H1 (cell line): Measurements from ENCODE around the gene DHRS7B. TPM values are rescaled to one million over a fixed set of nuclear protein-coding genes. Genes with fewer than 3 reads are reported as not detected.

Experiments
- CTCF ChIA-PET: fragments of 300-600 bp; sonication (Branson Sonifier 250); formaldehyde crosslinking; loops from one replicate; lab custom pipeline; 2021; ENCODE audit not compliant: partially characterized antibody; lab: Charles Lee
- POLR2A ChIA-PET: fragments of 300-600 bp; sonication (Branson Sonifier 250); formaldehyde crosslinking; loops from one replicate; lab custom pipeline; 2021; ENCODE audit warnings: inconsistent platforms; ENCODE audit not compliant: partially characterized antibody; lab: Charles Lee
- DNase-seq, 2 experiments: peaks; one replicate each; pipeline versions ENCODE4 v3.0.0 to v3.0.0-alpha.2; 2010 to 2022; ENCODE audit warnings: low spot score in 2 of 2, low read depth in 1 of 2, mixed read lengths in 1 of 2
- FAIRE-seq: peaks from 2 replicates; lab custom pipeline; 2011; peaks lifted over from hg19 to GRCh38; lab: Jason Lieb, UNC
- H2AFZ ChIP-seq: 2 replicates; pipeline ENCODE4 v1.8.1; 2012; ENCODE audit warnings: low read length, inconsistent platforms
- H2AK5ac ChIP-seq: 2 replicates; pipeline ENCODE4 v1.6.1; 2013; ENCODE audit warnings: low read depth, low read length
- H2BK120ac ChIP-seq: replicated peaks from 2 replicates; pipeline ENCODE3; 2013; ENCODE audit warnings: low read depth, low read length, inconsistent platforms
- H2BK12ac ChIP-seq: 2 replicates; pipeline ENCODE4 v1.6.1; 2013; ENCODE audit warnings: low read depth, low read length
- H2BK15ac ChIP-seq: 2 replicates; pipeline ENCODE4 v1.6.1; 2013; ENCODE audit warnings: low read length
- H2BK20ac ChIP-seq: 2 replicates; pipeline ENCODE4 v1.6.1; 2013; ENCODE audit warnings: low read length
- H2BK5ac ChIP-seq: 2 replicates; pipeline ENCODE4 v1.6.1; 2013; ENCODE audit warnings: low read depth, low read length
- H3K14ac ChIP-seq: 2 replicates; pipeline ENCODE4 v1.6.1; 2013; ENCODE audit warnings: inconsistent platforms; ENCODE audit not compliant: insufficient read length
- H3K18ac ChIP-seq: 2 replicates; pipeline ENCODE4 v1.6.1; 2013; ENCODE audit warnings: low read length; ENCODE audit errors: extremely low read depth
- H3K23ac ChIP-seq: 2 replicates; pipeline ENCODE4 v1.6.1; 2013; ENCODE audit warnings: inconsistent platforms; ENCODE audit not compliant: insufficient read length
- H3K23me2 ChIP-seq: 2 replicates; pipeline ENCODE4 v1.6.1; 2013; ENCODE audit warnings: low read depth, low read length
- H3K27ac ChIP-seq: 2 replicates; pipeline ENCODE4 v1.6.1; 2011; ENCODE audit warnings: low read depth, low read length, inconsistent platforms
- H3K27me3 ChIP-seq, 4 experiments: replicated peaks in 1 of 4; 1 replicate in 1 of 4; 2 replicates in 3 of 4; pipeline versions ENCODE4 v1.6.1 to v1.8.1; 2011 to 2013; ENCODE audit warnings: low read length in 3 of 4, mild to moderate bottlenecking in 3 of 4, inconsistent platforms in 2 of 4, mixed read lengths in 2 of 4, moderate library complexity in 1 of 4; ENCODE audit not compliant: control insufficient read depth in 3 of 4, insufficient read depth in 3 of 4; ENCODE audit errors: extremely low read depth in 1 of 4
- H3K36me3 ChIP-seq, 4 experiments: 2 replicates each; pipeline versions ENCODE4 v1.6.1 to v1.8.1; 2011 to 2013; ENCODE audit warnings: mild to moderate bottlenecking in 4 of 4, low read length in 3 of 4, moderate library complexity in 2 of 4, control low read depth in 1 of 4, inconsistent platforms in 1 of 4; ENCODE audit not compliant: insufficient read depth in 4 of 4, control insufficient read depth in 2 of 4
- H3K4ac ChIP-seq: replicated peaks from 2 replicates; pipeline ENCODE3; 2013; ENCODE audit warnings: low read length, low read depth, mixed read lengths, inconsistent platforms; ENCODE audit not compliant: insufficient read length
- H3K4me1 ChIP-seq, 4 experiments: replicated peaks in 1 of 4; 1 replicate in 1 of 4; 2 replicates in 3 of 4; pipeline versions ENCODE4 v1.6.1 to v1.8.1; 2011 to 2013; ENCODE audit warnings: low read length in 3 of 4, inconsistent platforms in 2 of 4, mixed read lengths in 1 of 4; ENCODE audit not compliant: insufficient read depth in 4 of 4, control insufficient read depth in 3 of 4
- H3K4me2 ChIP-seq, 2 experiments: 2 replicates each; pipeline versions ENCODE4 v1.6.1 to v1.8.1; 2011 to 2013; ENCODE audit warnings: low read depth in 2 of 2, low read length in 2 of 2, control low read depth in 1 of 2, inconsistent platforms in 1 of 2, mild to moderate bottlenecking in 1 of 2; ENCODE audit not compliant: insufficient read depth in 1 of 2
- H3K4me3 ChIP-seq, 4 experiments: fragments of 200-600, 300-600 bp in 1 of 4; sonication (generic), shearing (Covaris generic), sonication (Bioruptor Twin) in 1 of 4; 2 replicates each; pipeline versions ENCODE4 v1.5.1 to v1.8.1; 2011 to 2016; ENCODE audit warnings: low read length in 4 of 4, low read depth in 3 of 4, control low read depth in 2 of 4, inconsistent platforms in 2 of 4, mild to moderate bottlenecking in 2 of 4, mixed read lengths in 1 of 4, moderate library complexity in 1 of 4; ENCODE audit not compliant: insufficient read depth in 2 of 4; ENCODE audit errors: extremely low read depth in 1 of 4
- H3K56ac ChIP-seq: replicated peaks from 2 replicates; pipeline ENCODE3; 2013; ENCODE audit warnings: low read depth, mild to moderate bottlenecking, mixed read lengths, low read length, inconsistent platforms; ENCODE audit not compliant: insufficient read length
- H3K79me1 ChIP-seq: 2 replicates; pipeline ENCODE4 v1.6.1; 2013; ENCODE audit warnings: low read depth, low read length, control low read depth
- H3K79me2 ChIP-seq, 2 experiments: 2 replicates each; pipeline versions ENCODE4 v1.6.1 to v1.8.1; 2012 to 2013; ENCODE audit warnings: low read length in 2 of 2, mild to moderate bottlenecking in 2 of 2, inconsistent platforms in 1 of 2; ENCODE audit not compliant: insufficient read depth in 2 of 2, control insufficient read depth in 1 of 2
- H3K9ac ChIP-seq, 4 experiments: replicated peaks in 1 of 4; 1 replicate in 1 of 4; 2 replicates in 3 of 4; pipeline versions ENCODE4 v1.6.1 to v1.8.1; 2011 to 2013; ENCODE audit warnings: low read depth in 3 of 4, low read length in 3 of 4, control low read depth in 2 of 4, mild to moderate bottlenecking in 2 of 4, moderate library complexity in 2 of 4, inconsistent platforms in 1 of 4; ENCODE audit errors: extremely low read depth in 1 of 4
- H3K9me3 ChIP-seq, 2 experiments: 2 replicates each; pipeline versions ENCODE4 v1.6.1 to v1.8.1; 2012 to 2013; ENCODE audit warnings: mild to moderate bottlenecking in 2 of 2, moderate library complexity in 2 of 2, control low read depth in 1 of 2, inconsistent platforms in 1 of 2, low read depth in 1 of 2, low read length in 1 of 2, mixed read lengths in 1 of 2; ENCODE audit not compliant: insufficient read depth in 2 of 2
- H4K20me1 ChIP-seq, 2 experiments: replicated peaks in 1 of 2; 2 replicates each; pipeline versions ENCODE3 to v1.8.1; 2011 to 2013; ENCODE audit warnings: inconsistent platforms in 2 of 2, low read length in 2 of 2, mild to moderate bottlenecking in 1 of 2; ENCODE audit not compliant: insufficient read depth in 2 of 2, control insufficient read depth in 1 of 2
- H4K5ac ChIP-seq: 2 replicates; pipeline ENCODE4 v1.6.1; 2013; ENCODE audit warnings: low read length, low read depth, mixed read lengths, inconsistent platforms; ENCODE audit not compliant: insufficient read length
- H4K8ac ChIP-seq: 2 replicates; pipeline ENCODE4 v1.8.0; 2013; ENCODE audit warnings: mild to moderate bottlenecking, moderate library complexity, low read length, inconsistent platforms; ENCODE audit not compliant: insufficient read depth; ENCODE audit errors: extremely low read depth
- H4K91ac ChIP-seq: replicated peaks from 2 replicates; pipeline ENCODE3; 2013; ENCODE audit warnings: low read length, mixed read lengths, inconsistent platforms; ENCODE audit not compliant: insufficient read length
- ASH2L ChIP-seq: fragments of 200-600, 300-600 bp; sonication (generic); IDR thresholded peaks from one replicate; pipeline ENCODE4 v1.7.1; 2017; ENCODE audit warnings: low read length
- CEBPB ChIP-seq: IDR thresholded peaks from 2 replicates; pipeline ENCODE4 v1.6.1; 2012; ENCODE audit warnings: low read depth, low read length
- GTF2F1 ChIP-seq: IDR thresholded peaks from 2 replicates; pipeline ENCODE4 v1.6.1; 2012; ENCODE audit warnings: low read depth, low read length, improper control_type of control experiment, borderline replicate concordance
- SIN3A ChIP-seq, 2 experiments: IDR thresholded peaks in 1 of 2; conservative IDR thresholded peaks in 1 of 2; 2 replicates each; pipeline ENCODE4 v1.6.1; 2011 to 2012; ENCODE audit warnings: low read length in 2 of 2, improper control_type of control experiment in 1 of 2, low read depth in 1 of 2, mild to moderate bottlenecking in 1 of 2
- SP4 ChIP-seq: IDR thresholded peaks from 2 replicates; pipeline ENCODE4 v1.6.1; 2012; ENCODE audit warnings: low read length, inconsistent platforms
- SUZ12 ChIP-seq: fragments of 200-600 bp; sonication (generic); IDR thresholded peaks from 2 replicates; pipeline ENCODE4 v1.6.1; 2012; ENCODE audit warnings: mild to moderate bottlenecking, inconsistent platforms, low read length, moderate library complexity, mixed read lengths
- TAF1 ChIP-seq: IDR thresholded peaks from 2 replicates; pipeline ENCODE4 v1.6.1; 2011; ENCODE audit warnings: mild to moderate bottlenecking, low read depth, low read length
- TBP ChIP-seq: IDR thresholded peaks from 2 replicates; pipeline ENCODE4 v1.6.1; 2011; ENCODE audit warnings: low read depth, low read length, improper control_type of control experiment
- ZNF274 ChIP-seq: IDR thresholded peaks from 2 replicates; pipeline ENCODE4 v1.7.0; 2012; ENCODE audit warnings: low read length, borderline replicate concordance; ENCODE audit errors: extremely low read depth
- WGBS, 2 experiments: shearing (Covaris generic) in 1 of 2; methylation state at CpG; one replicate each; pipeline versions ENCODE4 v1.1.6 to v1.1.7; 2013 to 2015; ENCODE audit warnings: low lambda C conversion rate in 2 of 2, mixed read lengths in 2 of 2, inconsistent platforms in 1 of 2, low coverage in 1 of 2, missing lambda C conversion rate in 1 of 2; ENCODE audit not compliant: insufficient replicate concordance in 2 of 2, insufficient coverage in 1 of 2, insufficient read length in 1 of 2; ENCODE audit errors: extremely low coverage in 1 of 2, missing lambda C conversion rate in 1 of 2; 5-methylcytosine and 5-hydroxymethylcytosine counted together
- polyA plus RNA-seq, 7 experiments: library from polyadenylated mRNA; depleted of rRNA in 3 of 7; stranded (reverse) in 5 of 7; unstranded in 2 of 7; fragments of >200 nt in 5 of 7; fragments of 200-250 nt in 2 of 7; gene quantifications; 1 replicate in 5 of 7; 2 replicates in 1 of 7; 4 replicates in 1 of 7; pipeline versions ENCODE4 v1.2.1 to v1.2.3, GENCODE V29; 2011 to 2013; ENCODE audit warnings: missing spikeins in 2 of 7, mixed read lengths in 2 of 7
- total RNA-seq: library from RNA; stranded (reverse); fragmentation: NEBNext Ultra II Directional; extraction: Animal tissue kit (Norgen Biotek cat#: 25700); gene quantifications from 2 replicates; pipeline ENCODE4 v1.2.1, GENCODE V29; 2021
- TF ChIP-seq, protein P1 (sequence below): IDR thresholded peaks from 2 replicates; pipeline ENCODE4 v1.6.1; 2011; ENCODE audit warnings: low read length, improper control_type of control experiment

Gene DHRS7B
- total and polyA plus RNA-seq, 2 of the 8 experiments (the other 6 are each of a cell fraction or from before 2014, with no cell fraction given) = 11.0 to 27.9 TPM

DNA sequence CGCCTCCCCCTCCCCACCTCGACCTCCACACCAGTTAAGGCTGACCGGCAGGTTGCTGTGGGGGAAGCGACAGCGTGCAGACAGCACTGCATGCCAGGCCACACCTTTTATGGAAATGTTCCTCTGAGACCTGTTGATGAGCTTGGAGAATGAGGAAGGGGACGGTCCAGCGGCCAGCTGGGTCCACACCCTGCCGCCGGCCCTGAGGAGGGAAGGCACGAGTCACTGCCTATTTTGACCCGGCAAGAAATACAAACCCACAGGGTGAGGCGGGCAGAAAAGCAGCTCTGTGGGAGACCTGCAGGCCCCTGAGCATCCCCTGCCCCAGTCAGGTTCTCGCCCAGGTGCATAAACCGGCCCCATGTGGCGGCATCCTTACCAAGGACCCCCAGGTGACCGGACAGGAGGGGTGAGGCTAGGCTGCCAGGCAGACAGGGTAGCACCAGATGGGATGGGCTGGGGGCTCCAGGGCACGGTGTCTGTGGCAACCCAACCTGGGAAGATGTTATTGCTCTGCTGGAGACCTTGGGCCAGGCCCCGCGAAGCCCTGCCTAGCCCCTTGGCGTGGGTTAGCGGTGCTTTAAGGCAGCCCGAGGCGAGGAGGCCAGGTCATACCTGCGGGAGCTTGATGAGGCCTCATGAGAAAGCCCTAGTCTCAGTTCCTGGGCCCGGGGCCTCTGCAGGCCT is 113.7 kb downstream of the DHRS7B start:
- Histone ChIP-seq H3K27me3 (no peaks in the 10 kb centered on the region), H3K56ac (no peak overlapping the region), H3K14ac (no peak overlapping the region), H3K79me2 (no peaks in the 10 kb centered on the region), H3K23me2 (peaks cover 9% of the 10 kb centered on the region; the same call in 1 of the 2 replicates), H2AFZ (no peak overlapping the region), H2BK12ac (peak overlapping the region; percentile 45; the same call in 1 of the 2 replicates), H4K8ac (peak overlapping the region; percentile 69), H4K91ac (peak overlapping the region; percentile 78), H3K4ac (peak overlapping the region; percentile 17), H2BK15ac (peak overlapping the region; percentile 19; the same call in 1 of the 2 replicates), H3K27ac (peak overlapping the region; percentile 8; the same call in 1 of the 2 replicates), H3K9me3 (no peaks in the 10 kb centered on the region), H4K20me1 (peaks cover 0 to 7% of the 10 kb centered on the region in 2 experiments), H4K5ac (peak overlapping the region; percentile 13), H2AK5ac (0 out of 2 replicates have a peak overlapping the region, but pooled peaks have one; percentile 29), H3K79me1 (peaks cover under 1% of the 10 kb centered on the region), H3K18ac (peak overlapping the region; percentile 90), H3K23ac (no peak overlapping the region), H2BK20ac (no peak overlapping the region), H3K4me3 (no peak overlapping the region), H3K9ac (no peak overlapping the region), H2BK5ac (peak overlapping the region; percentile 78; the same call in 1 of the 2 replicates), H3K4me1 (peaks cover 3 to 18% (median 11%) of the 10 kb centered on the region in 4 experiments), H3K36me3 (no peaks in the 10 kb centered on the region), H3K4me2 (peak overlapping the region; percentile 12 to 29; a peak in 2 of 4 replicates), H2BK120ac (no peak overlapping the region)
- no peak for FAIRE-seq
- DNase-seq = no peak
- 78% methylated on average over 21 of the region's 25 CpGs; no CpG with 5 or more reads in 1 of the 2 experiments for WGBS, 2 experiments
- ChIA-PET CTCF (interaction anchor here (0.6 to 6.0 kb wide), 24 partner anchors 9 to 214 kb away, joined by 3 to 42 read pairs (median 4); no protein-coding TSS in a partner anchor), POLR2A (interaction anchor here (0.9 to 2.7 kb wide), 9 partner anchors 9 to 198 kb away, joined by 3 to 9 read pairs (median 4); partner anchors contain the start of genes DHRS7B, TMEM11 and USP22)
- TF ChIP-seq SIN3A (conservative IDR thresholded peaks at IDR 0.05 in 1 of 2, IDR thresholded peaks at IDR 0.05 in 1 of 2; ENCODE audit: low read depth in 1 of 2, low read length in 2 of 2) (no peak), TBP (no peak), SP4 (no peak), ZNF274 (no peak), GTF2F1 (no peak), CEBPB (no peak), SUZ12 (no peak), ASH2L (no peak), TAF1 (no peak)
- TF ChIP-seq, protein P1, sequence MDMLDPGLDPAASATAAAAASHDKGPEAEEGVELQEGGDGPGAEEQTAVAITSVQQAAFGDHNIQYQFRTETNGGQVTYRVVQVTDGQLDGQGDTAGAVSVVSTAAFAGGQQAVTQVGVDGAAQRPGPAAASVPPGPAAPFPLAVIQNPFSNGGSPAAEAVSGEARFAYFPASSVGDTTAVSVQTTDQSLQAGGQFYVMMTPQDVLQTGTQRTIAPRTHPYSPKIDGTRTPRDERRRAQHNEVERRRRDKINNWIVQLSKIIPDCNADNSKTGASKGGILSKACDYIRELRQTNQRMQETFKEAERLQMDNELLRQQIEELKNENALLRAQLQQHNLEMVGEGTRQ = no peak
